Hematopoietic multipotent progenitor cell treated with erythropoietin and hydrocortisone succinate and interleukin-3 and kit ligand, for 15 days (in vitro differentiated cells): ENCODE data around the gene RPL27.
A peak's percentile ranks its signal among the peaks of the same experiment; 100 is the strongest.

Source experiments
- DNase-seq: peaks from one replicate; pipeline ENCODE4 v3.0.0-alpha.2; 2015; ENCODE audit warnings: low spot score

RPL27 gene

GRCh38 chr17:43020789-43021740, 22.8 kb downstream of the RPL27 start:
- no peak for DNase-seq

GRCh38 chr17:43021741-43022512, 23.7 kb downstream of the RPL27 start, which contains the start of gene VAT1:
VAT1 (minus strand) TSS chr17:43022385; CDS start chr17:43022322, 63 bp downstream.
- peak; percentile 63 for DNase-seq

DNA sequence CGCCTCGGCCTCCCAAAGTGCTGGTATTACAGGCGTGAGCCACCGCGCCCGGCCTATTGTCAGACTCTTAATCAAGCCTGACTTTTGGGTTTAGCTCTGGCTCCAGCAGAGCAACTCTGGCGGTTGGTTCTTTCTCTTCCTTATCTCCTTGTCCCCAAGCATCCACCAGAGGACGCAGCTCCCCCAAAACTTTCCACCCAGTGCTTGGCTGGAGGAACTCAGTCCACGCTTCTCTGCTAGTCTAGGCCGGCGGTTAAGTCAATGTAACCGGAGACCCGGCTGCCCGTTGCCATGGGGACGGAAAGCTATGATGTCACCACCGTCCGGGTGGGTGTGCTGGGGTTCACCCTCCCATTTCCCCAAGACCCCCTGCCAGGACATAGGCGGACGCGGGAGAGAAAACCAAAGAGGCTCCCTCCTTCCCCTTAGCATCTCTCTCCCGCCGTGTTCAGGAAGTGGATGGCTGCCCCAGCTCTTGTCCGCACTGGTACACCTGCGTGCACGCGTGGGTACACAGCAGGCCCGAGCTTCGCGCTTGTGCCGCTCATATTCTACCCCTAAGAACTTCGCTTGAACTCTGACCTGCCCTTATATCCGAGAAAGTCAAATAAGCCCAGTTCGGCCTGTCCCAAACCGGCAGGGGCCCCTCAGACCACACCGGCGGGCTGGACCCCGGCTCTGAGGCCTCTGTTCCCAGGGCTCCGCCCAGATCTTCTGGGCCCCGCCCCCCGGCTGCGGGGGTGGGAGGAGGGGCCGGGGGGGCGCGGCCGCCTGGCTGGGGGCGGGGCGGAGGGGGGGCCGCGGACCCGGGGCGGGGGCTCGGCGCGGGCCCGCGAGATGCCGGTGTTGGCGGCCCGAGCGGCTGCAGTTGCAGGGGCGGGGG, 26.4 kb downstream of the RPL27 start, which contains the start of gene RND2:
TSS of gene RND2 (plus strand) at position 825 of the 883 bp plus-strand sequence. CDS start 117 bp downstream, outside the sequence.
- DNase-seq = peak; percentile 61

- DNase-seq = no peak
These were observed 27.1 kb downstream of the RPL27 start for GRCh38 chr17:43025290-43025657.

DNA sequence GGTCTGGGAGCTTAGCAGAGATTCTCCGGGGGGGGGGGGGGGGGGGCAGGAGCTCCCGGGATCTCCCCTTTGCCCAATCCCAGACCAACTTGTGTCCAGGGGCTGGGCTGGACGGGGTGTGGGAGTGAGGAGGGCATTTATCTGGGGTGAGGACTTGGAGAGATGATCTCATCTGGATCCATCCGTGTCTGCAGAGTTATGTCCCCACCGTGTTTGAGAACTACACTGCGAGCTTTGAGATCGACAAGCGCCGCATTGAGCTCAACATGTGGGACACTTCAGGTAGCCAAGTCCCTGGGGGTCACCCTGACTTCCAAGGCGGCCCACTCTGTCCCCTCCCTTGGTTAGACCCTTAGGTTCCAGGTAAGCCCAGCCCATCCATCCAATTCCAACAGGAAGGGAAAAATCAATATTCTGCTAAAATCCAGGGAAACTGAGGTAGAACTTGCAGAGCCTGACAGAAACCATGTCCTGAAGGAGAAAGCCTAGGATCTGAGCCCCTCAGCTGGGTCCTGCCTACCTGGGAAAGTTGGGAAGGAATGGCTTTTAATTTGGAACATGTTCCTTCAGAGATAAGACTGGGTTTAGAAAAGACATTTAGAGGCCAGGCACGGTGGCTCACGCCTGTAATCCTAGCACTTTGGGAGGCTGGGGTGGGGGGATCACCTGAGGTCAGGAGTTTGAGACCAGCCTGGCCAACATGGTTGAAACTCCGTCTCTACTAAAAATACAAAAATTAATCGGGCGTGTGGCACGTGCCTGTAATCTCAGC, 27.7 kb downstream of the RPL27 start:
- DNase-seq = no peak

GRCh38 chr17:43026595-43026994, 28.4 kb downstream of the RPL27 start:
- no peak for DNase-seq

DNA sequence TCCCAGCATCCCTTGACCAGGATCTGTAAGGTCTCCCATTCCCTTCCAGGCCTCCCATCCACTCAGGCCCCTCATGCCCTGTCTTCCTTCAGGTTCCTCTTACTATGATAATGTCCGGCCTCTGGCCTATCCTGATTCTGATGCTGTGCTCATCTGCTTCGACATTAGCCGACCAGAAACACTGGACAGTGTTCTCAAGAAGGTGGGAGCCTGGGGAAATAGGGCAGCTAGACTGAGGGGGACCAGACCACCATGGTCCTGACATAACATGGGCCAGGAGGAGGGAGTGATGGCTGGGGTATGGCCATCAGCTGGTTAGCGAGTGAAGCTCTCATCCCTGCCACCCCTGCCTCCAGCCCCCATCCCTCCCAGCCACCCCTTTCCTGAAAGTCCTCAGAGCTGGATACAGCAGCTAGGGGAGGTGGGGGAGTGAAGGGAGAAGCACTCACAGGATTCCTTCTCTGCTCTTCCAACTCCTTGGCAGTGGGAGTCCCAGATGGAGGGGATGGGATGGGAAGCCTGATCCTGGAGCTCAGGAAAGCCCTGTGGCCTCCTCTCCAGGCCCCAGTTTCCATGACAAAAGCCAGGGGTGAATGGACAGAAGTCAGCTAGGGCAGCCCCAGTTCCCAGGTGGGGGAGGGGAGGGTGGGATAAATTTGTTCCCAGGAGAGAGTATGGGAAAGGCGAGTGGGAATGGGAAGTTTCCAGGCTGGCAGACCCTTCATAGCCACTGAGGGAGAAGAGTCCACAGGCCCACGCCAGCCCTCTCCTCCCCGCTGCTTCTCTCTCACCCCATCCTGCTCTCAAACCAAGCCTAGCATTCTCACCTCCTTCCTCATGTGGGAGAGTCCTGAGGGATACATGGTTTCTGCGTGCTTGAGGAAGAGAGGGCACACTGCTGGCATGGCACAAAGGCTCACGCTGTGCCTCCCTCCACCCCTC, 29.1 kb downstream of the RPL27 start:
- no peak for DNase-seq

DNA sequence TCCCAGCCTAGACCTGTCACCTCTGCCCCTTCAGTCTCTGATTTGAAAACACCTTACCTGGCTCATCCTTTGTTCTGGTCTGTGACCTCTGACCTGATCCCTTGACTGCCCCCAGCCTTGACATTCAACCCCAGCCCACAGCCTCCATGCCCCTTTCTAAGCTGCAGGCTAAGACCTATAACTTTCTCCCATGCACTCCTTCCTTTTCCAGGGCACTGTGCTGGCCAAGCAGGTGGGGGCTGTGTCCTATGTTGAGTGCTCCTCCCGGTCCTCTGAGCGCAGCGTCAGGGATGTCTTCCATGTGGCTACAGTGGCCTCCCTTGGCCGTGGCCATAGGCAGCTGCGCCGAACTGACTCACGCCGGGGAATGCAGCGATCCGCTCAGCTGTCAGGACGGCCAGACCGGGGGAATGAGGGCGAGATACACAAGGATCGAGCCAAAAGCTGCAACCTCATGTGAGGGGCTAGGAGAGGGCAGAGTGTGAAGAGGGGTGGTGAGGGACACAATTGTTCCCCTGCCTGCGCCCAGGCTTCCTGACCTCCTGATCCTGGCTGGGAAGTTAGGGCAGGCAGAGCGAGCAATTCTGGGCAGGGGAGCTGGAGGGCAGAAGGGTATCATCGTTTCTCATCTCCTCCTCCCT, 30.1 kb downstream of the RPL27 start:
- DNase-seq = no peak

DNA sequence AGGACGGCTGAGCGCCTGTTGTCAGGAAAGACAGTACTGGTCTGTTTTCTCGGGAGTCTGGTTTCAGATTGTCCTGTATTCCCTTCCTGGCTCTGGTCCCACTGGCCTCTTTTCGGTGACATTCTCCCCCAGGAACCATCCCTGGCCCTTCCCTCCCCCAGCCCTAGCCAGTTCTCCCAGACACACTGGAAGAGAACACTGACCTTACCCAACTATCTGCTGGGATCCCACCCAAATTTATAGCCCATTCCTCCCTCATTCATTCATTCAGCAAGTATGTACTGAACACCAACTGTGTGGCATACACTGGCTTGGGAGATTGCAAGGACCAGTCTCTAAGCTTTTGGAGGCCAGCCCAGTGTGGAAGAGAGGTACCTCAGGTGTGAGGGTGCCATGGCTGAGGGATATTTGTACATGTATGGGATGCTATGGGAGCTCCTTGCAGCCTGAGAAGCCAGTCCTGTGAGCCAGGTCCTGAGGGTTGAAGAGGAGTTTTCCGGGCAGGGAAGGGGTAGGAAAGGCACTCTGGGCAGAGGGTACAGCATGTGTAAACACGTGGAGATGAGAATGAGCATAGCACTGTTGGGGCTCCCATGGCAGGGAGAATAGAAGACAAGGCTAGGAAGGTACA, 32.0 kb downstream of the RPL27 start:
- no peak for DNase-seq

- DNase-seq = no peak
These were observed 33.4 kb downstream of the RPL27 start for GRCh38 chr17:43031666-43032065.

- no peak for DNase-seq
These were observed 36.0 kb downstream of the RPL27 start for GRCh38 chr17:43033948-43034881.

DNA sequence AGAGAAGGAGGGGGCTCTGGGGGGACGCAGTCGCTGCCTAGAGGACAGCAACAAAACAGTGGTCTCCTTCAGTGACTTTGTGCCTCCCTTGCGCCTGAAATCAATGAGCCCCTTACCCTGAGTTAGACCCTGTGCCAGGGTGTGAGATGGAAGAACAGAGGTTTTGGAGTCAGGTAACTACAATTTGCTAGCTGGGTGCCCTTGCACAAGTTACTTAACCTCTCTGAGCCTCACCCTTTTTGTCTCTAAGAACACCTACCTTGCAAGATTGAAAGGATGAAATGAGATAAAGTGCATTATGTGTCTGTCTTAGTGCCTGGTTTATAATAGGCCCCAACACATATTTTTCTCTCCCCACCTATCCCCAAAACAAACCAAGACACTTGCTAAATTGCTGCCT, 36.7 kb downstream of the RPL27 start:
- DNase-seq = no peak

DNA sequence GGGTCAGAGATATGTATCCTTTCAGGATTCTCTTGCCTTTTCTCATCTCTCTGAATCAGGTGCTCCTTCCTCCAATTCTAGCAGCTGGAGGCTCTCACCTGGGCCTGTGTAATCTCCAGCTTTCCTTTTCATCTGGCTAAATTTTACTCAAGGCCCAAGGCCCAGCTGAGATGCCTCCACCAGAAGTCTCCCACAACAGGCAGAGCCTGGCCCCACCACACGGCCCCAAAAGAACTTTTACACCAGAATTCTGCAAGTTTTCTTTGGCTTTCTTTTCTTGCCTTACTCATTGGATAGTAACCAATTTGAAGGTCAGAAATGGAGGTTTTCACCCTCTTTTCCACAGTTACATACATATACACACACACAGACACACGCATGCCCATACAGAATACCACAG, 41.4 kb downstream of the RPL27 start:
- DNase-seq = no peak

GRCh38 chr17:43040655-43041054, 42.4 kb downstream of the RPL27 start:
- DNase-seq = no peak

DNA sequence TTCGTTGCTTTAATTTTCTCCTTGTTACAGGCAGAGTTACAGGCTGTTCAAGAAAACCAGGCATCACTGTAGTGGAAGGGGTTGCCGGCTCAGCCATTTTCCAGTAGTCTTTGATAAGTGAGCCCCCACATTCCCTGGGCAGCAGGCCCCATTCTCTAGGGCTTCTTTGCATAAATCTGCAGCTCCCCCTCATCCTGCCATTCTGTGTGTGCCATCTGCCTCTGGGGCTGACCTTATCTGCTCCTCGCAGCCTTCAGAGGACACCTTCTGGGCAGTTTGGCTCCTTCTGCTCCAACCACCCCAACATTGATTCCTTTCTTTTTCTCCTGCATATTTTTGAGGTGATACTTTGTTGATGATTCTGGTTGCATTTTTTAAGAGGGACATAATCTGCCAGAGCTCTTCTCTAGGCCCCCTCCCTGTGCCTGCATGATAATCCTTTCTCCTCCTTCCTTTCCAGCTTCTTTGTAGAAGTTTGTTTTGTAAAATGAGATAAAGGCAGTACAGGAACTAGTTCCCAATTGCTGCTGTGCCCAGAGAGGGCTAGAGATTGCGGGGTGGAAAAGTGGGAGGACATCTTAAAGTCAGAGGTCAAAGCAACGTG, 43.9 kb downstream of the RPL27 start:
- DNase-seq = no peak

DNA sequence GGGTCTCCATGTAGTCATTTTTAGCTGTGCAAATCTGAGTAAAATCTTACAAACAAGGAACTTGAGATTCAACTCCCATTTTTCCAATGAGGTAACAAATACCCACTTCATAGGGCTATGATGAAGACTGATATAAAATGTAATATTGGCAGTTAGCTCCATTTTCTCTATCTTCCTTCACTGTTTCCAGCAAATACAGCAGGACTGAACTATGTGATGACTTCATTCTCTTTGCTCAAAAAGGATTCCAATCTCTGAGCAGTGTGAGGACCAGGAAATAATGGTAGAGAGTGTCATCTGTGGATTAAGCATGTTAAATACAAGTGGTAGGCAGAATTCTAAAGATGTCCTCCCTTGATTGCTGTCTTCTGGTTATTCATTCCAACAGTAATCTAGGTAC, 45.1 kb downstream of the RPL27 start:
- DNase-seq = no peak

- DNase-seq = no peak
These were observed 45.8 kb downstream of the RPL27 start for GRCh38 chr17:43044024-43044423.
